H1 (cell line): Measurements from ENCODE around the gene ZFAND6. TPM values are rescaled to one million over a fixed set of nuclear protein-coding genes. Genes with fewer than 3 reads are reported as not detected.

Experiments
- CTCF ChIA-PET: fragments of 300-600 bp; sonication (Branson Sonifier 250); formaldehyde crosslinking; loops from one replicate; lab custom pipeline; 2021; ENCODE audit not compliant: partially characterized antibody; lab: Charles Lee
- POLR2A ChIA-PET: fragments of 300-600 bp; sonication (Branson Sonifier 250); formaldehyde crosslinking; loops from one replicate; lab custom pipeline; 2021; ENCODE audit warnings: inconsistent platforms; ENCODE audit not compliant: partially characterized antibody; lab: Charles Lee
- DNase-seq, 2 experiments: peaks; one replicate each; pipeline versions ENCODE4 v3.0.0 to v3.0.0-alpha.2; 2010 to 2022; ENCODE audit warnings: low spot score in 2 of 2, low read depth in 1 of 2, mixed read lengths in 1 of 2
- FAIRE-seq: peaks from 2 replicates; lab custom pipeline; 2011; peaks lifted over from hg19 to GRCh38; lab: Jason Lieb, UNC
- H2AFZ ChIP-seq: 2 replicates; pipeline ENCODE4 v1.8.1; 2012; ENCODE audit warnings: low read length, inconsistent platforms
- H2AK5ac ChIP-seq: 2 replicates; pipeline ENCODE4 v1.6.1; 2013; ENCODE audit warnings: low read depth, low read length
- H2BK120ac ChIP-seq: replicated peaks from 2 replicates; pipeline ENCODE3; 2013; ENCODE audit warnings: low read depth, low read length, inconsistent platforms
- H2BK12ac ChIP-seq: 2 replicates; pipeline ENCODE4 v1.6.1; 2013; ENCODE audit warnings: low read depth, low read length
- H2BK15ac ChIP-seq: 2 replicates; pipeline ENCODE4 v1.6.1; 2013; ENCODE audit warnings: low read length
- H2BK20ac ChIP-seq: 2 replicates; pipeline ENCODE4 v1.6.1; 2013; ENCODE audit warnings: low read length
- H2BK5ac ChIP-seq: 2 replicates; pipeline ENCODE4 v1.6.1; 2013; ENCODE audit warnings: low read depth, low read length
- H3K14ac ChIP-seq: 2 replicates; pipeline ENCODE4 v1.6.1; 2013; ENCODE audit warnings: inconsistent platforms; ENCODE audit not compliant: insufficient read length
- H3K18ac ChIP-seq: 2 replicates; pipeline ENCODE4 v1.6.1; 2013; ENCODE audit warnings: low read length; ENCODE audit errors: extremely low read depth
- H3K23ac ChIP-seq: 2 replicates; pipeline ENCODE4 v1.6.1; 2013; ENCODE audit warnings: inconsistent platforms; ENCODE audit not compliant: insufficient read length
- H3K23me2 ChIP-seq: 2 replicates; pipeline ENCODE4 v1.6.1; 2013; ENCODE audit warnings: low read depth, low read length
- H3K27ac ChIP-seq: 2 replicates; pipeline ENCODE4 v1.6.1; 2011; ENCODE audit warnings: low read depth, low read length, inconsistent platforms
- H3K27me3 ChIP-seq, 4 experiments: replicated peaks in 1 of 4; 1 replicate in 1 of 4; 2 replicates in 3 of 4; pipeline versions ENCODE4 v1.6.1 to v1.8.1; 2011 to 2013; ENCODE audit warnings: low read length in 3 of 4, mild to moderate bottlenecking in 3 of 4, inconsistent platforms in 2 of 4, mixed read lengths in 2 of 4, moderate library complexity in 1 of 4; ENCODE audit not compliant: control insufficient read depth in 3 of 4, insufficient read depth in 3 of 4; ENCODE audit errors: extremely low read depth in 1 of 4
- H3K36me3 ChIP-seq, 4 experiments: 2 replicates each; pipeline versions ENCODE4 v1.6.1 to v1.8.1; 2011 to 2013; ENCODE audit warnings: mild to moderate bottlenecking in 4 of 4, low read length in 3 of 4, moderate library complexity in 2 of 4, control low read depth in 1 of 4, inconsistent platforms in 1 of 4; ENCODE audit not compliant: insufficient read depth in 4 of 4, control insufficient read depth in 2 of 4
- H3K4ac ChIP-seq: replicated peaks from 2 replicates; pipeline ENCODE3; 2013; ENCODE audit warnings: low read length, low read depth, mixed read lengths, inconsistent platforms; ENCODE audit not compliant: insufficient read length
- H3K4me1 ChIP-seq, 4 experiments: replicated peaks in 1 of 4; 1 replicate in 1 of 4; 2 replicates in 3 of 4; pipeline versions ENCODE4 v1.6.1 to v1.8.1; 2011 to 2013; ENCODE audit warnings: low read length in 3 of 4, inconsistent platforms in 2 of 4, mixed read lengths in 1 of 4; ENCODE audit not compliant: insufficient read depth in 4 of 4, control insufficient read depth in 3 of 4
- H3K4me2 ChIP-seq, 2 experiments: 2 replicates each; pipeline versions ENCODE4 v1.6.1 to v1.8.1; 2011 to 2013; ENCODE audit warnings: low read depth in 2 of 2, low read length in 2 of 2, control low read depth in 1 of 2, inconsistent platforms in 1 of 2, mild to moderate bottlenecking in 1 of 2; ENCODE audit not compliant: insufficient read depth in 1 of 2
- H3K4me3 ChIP-seq, 4 experiments: fragments of 200-600, 300-600 bp in 1 of 4; sonication (generic), shearing (Covaris generic), sonication (Bioruptor Twin) in 1 of 4; 2 replicates each; pipeline versions ENCODE4 v1.5.1 to v1.8.1; 2011 to 2016; ENCODE audit warnings: low read length in 4 of 4, low read depth in 3 of 4, control low read depth in 2 of 4, inconsistent platforms in 2 of 4, mild to moderate bottlenecking in 2 of 4, mixed read lengths in 1 of 4, moderate library complexity in 1 of 4; ENCODE audit not compliant: insufficient read depth in 2 of 4; ENCODE audit errors: extremely low read depth in 1 of 4
- H3K56ac ChIP-seq: replicated peaks from 2 replicates; pipeline ENCODE3; 2013; ENCODE audit warnings: low read depth, mild to moderate bottlenecking, mixed read lengths, low read length, inconsistent platforms; ENCODE audit not compliant: insufficient read length
- H3K79me1 ChIP-seq: 2 replicates; pipeline ENCODE4 v1.6.1; 2013; ENCODE audit warnings: low read depth, low read length, control low read depth
- H3K79me2 ChIP-seq, 2 experiments: 2 replicates each; pipeline versions ENCODE4 v1.6.1 to v1.8.1; 2012 to 2013; ENCODE audit warnings: low read length in 2 of 2, mild to moderate bottlenecking in 2 of 2, inconsistent platforms in 1 of 2; ENCODE audit not compliant: insufficient read depth in 2 of 2, control insufficient read depth in 1 of 2
- H3K9ac ChIP-seq, 4 experiments: replicated peaks in 1 of 4; 1 replicate in 1 of 4; 2 replicates in 3 of 4; pipeline versions ENCODE4 v1.6.1 to v1.8.1; 2011 to 2013; ENCODE audit warnings: low read depth in 3 of 4, low read length in 3 of 4, control low read depth in 2 of 4, mild to moderate bottlenecking in 2 of 4, moderate library complexity in 2 of 4, inconsistent platforms in 1 of 4; ENCODE audit errors: extremely low read depth in 1 of 4
- H3K9me3 ChIP-seq, 2 experiments: 2 replicates each; pipeline versions ENCODE4 v1.6.1 to v1.8.1; 2012 to 2013; ENCODE audit warnings: mild to moderate bottlenecking in 2 of 2, moderate library complexity in 2 of 2, control low read depth in 1 of 2, inconsistent platforms in 1 of 2, low read depth in 1 of 2, low read length in 1 of 2, mixed read lengths in 1 of 2; ENCODE audit not compliant: insufficient read depth in 2 of 2
- H4K20me1 ChIP-seq, 2 experiments: replicated peaks in 1 of 2; 2 replicates each; pipeline versions ENCODE3 to v1.8.1; 2011 to 2013; ENCODE audit warnings: inconsistent platforms in 2 of 2, low read length in 2 of 2, mild to moderate bottlenecking in 1 of 2; ENCODE audit not compliant: insufficient read depth in 2 of 2, control insufficient read depth in 1 of 2
- H4K5ac ChIP-seq: 2 replicates; pipeline ENCODE4 v1.6.1; 2013; ENCODE audit warnings: low read length, low read depth, mixed read lengths, inconsistent platforms; ENCODE audit not compliant: insufficient read length
- H4K8ac ChIP-seq: 2 replicates; pipeline ENCODE4 v1.8.0; 2013; ENCODE audit warnings: mild to moderate bottlenecking, moderate library complexity, low read length, inconsistent platforms; ENCODE audit not compliant: insufficient read depth; ENCODE audit errors: extremely low read depth
- H4K91ac ChIP-seq: replicated peaks from 2 replicates; pipeline ENCODE3; 2013; ENCODE audit warnings: low read length, mixed read lengths, inconsistent platforms; ENCODE audit not compliant: insufficient read length
- ASH2L ChIP-seq: fragments of 200-600, 300-600 bp; sonication (generic); IDR thresholded peaks from one replicate; pipeline ENCODE4 v1.7.1; 2017; ENCODE audit warnings: low read length
- CHD2 ChIP-seq: IDR thresholded peaks from 2 replicates; pipeline ENCODE4 v1.6.1; 2012; ENCODE audit warnings: low read length, improper control_type of control experiment
- EP300 ChIP-seq, 2 experiments: IDR thresholded peaks; 1 replicate in 1 of 2; 2 replicates in 1 of 2; pipeline ENCODE4 v1.6.1; 2011 to 2012; ENCODE audit warnings: low read depth in 2 of 2, low read length in 2 of 2, mild to moderate bottlenecking in 2 of 2, borderline replicate concordance in 1 of 2, inconsistent platforms in 1 of 2, moderate library complexity in 1 of 2
- FOSL1 ChIP-seq: IDR thresholded peaks from 2 replicates; pipeline ENCODE4 v1.6.1; 2011; ENCODE audit warnings: mild to moderate bottlenecking, low read depth, low read length, moderate library complexity; ENCODE audit not compliant: insufficient read depth
- POLR2AphosphoS5 ChIP-seq: IDR thresholded peaks from 2 replicates; pipeline ENCODE4 v1.6.1; 2011; ENCODE audit warnings: low read depth, low read length
- POU5F1 ChIP-seq: IDR thresholded peaks from 2 replicates; pipeline ENCODE4 v1.6.1; 2011; ENCODE audit warnings: low read depth, mild to moderate bottlenecking, low read length, moderate library complexity
- TBP ChIP-seq: IDR thresholded peaks from 2 replicates; pipeline ENCODE4 v1.6.1; 2011; ENCODE audit warnings: low read depth, low read length, improper control_type of control experiment
- WGBS, 2 experiments: shearing (Covaris generic) in 1 of 2; methylation state at CpG; one replicate each; pipeline versions ENCODE4 v1.1.6 to v1.1.7; 2013 to 2015; ENCODE audit warnings: low lambda C conversion rate in 2 of 2, mixed read lengths in 2 of 2, inconsistent platforms in 1 of 2, low coverage in 1 of 2, missing lambda C conversion rate in 1 of 2; ENCODE audit not compliant: insufficient replicate concordance in 2 of 2, insufficient coverage in 1 of 2, insufficient read length in 1 of 2; ENCODE audit errors: extremely low coverage in 1 of 2, missing lambda C conversion rate in 1 of 2; 5-methylcytosine and 5-hydroxymethylcytosine counted together
- polyA plus RNA-seq, 7 experiments: library from polyadenylated mRNA; depleted of rRNA in 3 of 7; stranded (reverse) in 5 of 7; unstranded in 2 of 7; fragments of >200 nt in 5 of 7; fragments of 200-250 nt in 2 of 7; gene quantifications; 1 replicate in 5 of 7; 2 replicates in 1 of 7; 4 replicates in 1 of 7; pipeline versions ENCODE4 v1.2.1 to v1.2.3, GENCODE V29; 2011 to 2013; ENCODE audit warnings: missing spikeins in 2 of 7, mixed read lengths in 2 of 7
- total RNA-seq: library from RNA; stranded (reverse); fragmentation: NEBNext Ultra II Directional; extraction: Animal tissue kit (Norgen Biotek cat#: 25700); gene quantifications from 2 replicates; pipeline ENCODE4 v1.2.1, GENCODE V29; 2021

The ZFAND6 gene
- total and polyA plus RNA-seq, 2 of the 8 experiments (the other 6 are each of a cell fraction or from before 2014, with no cell fraction given), result 136 to 237 TPM

DNA sequence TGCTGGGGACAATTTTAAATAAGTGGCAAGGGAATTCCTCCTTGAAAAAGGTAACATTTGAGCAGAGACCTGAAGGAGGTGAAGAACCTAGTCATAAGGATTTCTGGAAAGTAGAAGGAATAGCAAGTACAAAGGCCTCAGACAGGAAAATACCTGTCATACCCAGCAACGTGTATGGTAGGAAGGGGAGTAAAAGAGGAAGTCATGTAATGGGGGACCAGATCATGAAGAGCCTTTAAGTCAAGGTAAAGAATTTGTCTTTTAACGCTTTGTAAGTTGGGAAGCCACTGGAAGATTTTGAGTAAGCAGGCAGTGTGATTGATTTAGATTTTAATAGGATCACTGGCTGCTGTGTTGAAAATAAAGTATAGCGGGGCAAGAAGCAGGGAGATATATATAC lies 49.9 kb downstream of the ZFAND6 start:
- Histone ChIP-seq H3K9ac (no peak overlapping the region), H2BK12ac (no peak overlapping the region), H4K8ac (no peak overlapping the region), H3K14ac (no peak overlapping the region), H2AK5ac (no peak overlapping the region), H3K27me3 (no peaks in the 10 kb centered on the region), H3K4me1 (peaks cover 0 to 8% (median 0%) of the 10 kb centered on the region in 4 experiments; a peak in 2 of 7 replicates), H3K23me2 (no peaks in the 10 kb centered on the region; the same call in 1 of the 2 replicates), H3K18ac (no peak overlapping the region), H3K27ac (no peak overlapping the region), H4K20me1 (peaks cover 3 to 13% of the 10 kb centered on the region in 2 experiments), H2AFZ (no peak overlapping the region), H3K79me2 (peaks cover 0 to 92% of the 10 kb centered on the region in 2 experiments; a peak in 3 of 4 replicates), H3K56ac (no peak overlapping the region), H3K23ac (no peak overlapping the region), H3K9me3 (no peaks in the 10 kb centered on the region), H3K79me1 (no peaks in the 10 kb centered on the region; the same call in 1 of the 2 replicates), H4K91ac (no peak overlapping the region), H2BK5ac (no peak overlapping the region), H3K4me2 (no peak overlapping the region), H2BK15ac (no peak overlapping the region), H3K36me3 (no peaks in the 10 kb centered on the region; a peak in 1 of 8 replicates), H2BK20ac (no peak overlapping the region), H3K4ac (no peak overlapping the region), H4K5ac (no peak overlapping the region), H2BK120ac (no peak overlapping the region), H3K4me3 (no peak overlapping the region)
- DNase-seq, result no peak
- CTCF ChIA-PET, result interaction anchor here (0.9 kb wide), 1 partner anchor 20 kb away, joined by 3 read pairs; no protein-coding TSS in a partner anchor
- FAIRE-seq, result no peak
- WGBS, 2 experiments, result 78% methylated on average over 3 of the region's 3 CpGs; no CpG with 5 or more reads in 1 of the 2 experiments
- POLR2A ChIA-PET, result interaction anchor here (0.8 to 1.2 kb wide), 2 partner anchors 20 to 24 kb away, joined by 3 read pairs; no protein-coding TSS in a partner anchor
- no peak for TF ChIP-seq FOSL1
- TF ChIP-seq ASH2L, result no peak
- TF ChIP-seq POLR2AphosphoS5, result no peak
- no peak for TF ChIP-seq POU5F1
- no peak for TF ChIP-seq EP300 (IDR thresholded peaks at IDR 0.05; ENCODE audit: borderline replicate concordance in 1 of 2, low read depth in 2 of 2, low read length in 2 of 2)
- TF ChIP-seq TBP, result no peak
- TF ChIP-seq CHD2, result no peak
